GM12892 (cell line): ENCODE results near the gene PTCD2.

Source experiments
- POLR2AphosphoS5 ChIP-seq: IDR thresholded peaks from 2 replicates; pipeline ENCODE4 v1.6.1; 2011; ENCODE audit warnings: low read depth, low read length, control low read depth
- TAF1 ChIP-seq: IDR thresholded peaks from 2 replicates; pipeline ENCODE4 v1.6.1; 2011; ENCODE audit warnings: low read depth, mild to moderate bottlenecking, control low read depth, low read length, borderline replicate concordance

GRCh38 chr5:72368271-72368670, 48.1 kb downstream of the PTCD2 start:
- TF ChIP-seq TAF1 (no peak), POLR2AphosphoS5 (no peak)
